GM13976 (cell line): ENCODE data around the gene MINDY4B.
A peak's percentile ranks its signal among the peaks of the same experiment; 100 is the strongest.

Experiments used
- DNase-seq: peaks from one replicate; pipeline ENCODE4 v3.0.0; 2012; ENCODE audit warnings: low spot score
- CTCF ChIP-seq: IDR thresholded peaks from 2 replicates; pipeline ENCODE4 v1.5.1; 2012; ENCODE audit warnings: borderline replicate concordance, mild to moderate bottlenecking; ENCODE audit not compliant: insufficient read depth; ENCODE audit errors: extremely low read depth, missing control alignments, control extremely low read depth
- in situ Hi-C: fragments of 300-500 bp; cut with MboI; formaldehyde crosslinking; loops from one replicate; pipeline ENCODE4 v1.12.0; 2022; ENCODE audit warnings: low sequenced_read_pairs, mixed read lengths, inconsistent platforms; ENCODE audit not compliant: unreplicated experiment

Gene MINDY4B

DNA sequence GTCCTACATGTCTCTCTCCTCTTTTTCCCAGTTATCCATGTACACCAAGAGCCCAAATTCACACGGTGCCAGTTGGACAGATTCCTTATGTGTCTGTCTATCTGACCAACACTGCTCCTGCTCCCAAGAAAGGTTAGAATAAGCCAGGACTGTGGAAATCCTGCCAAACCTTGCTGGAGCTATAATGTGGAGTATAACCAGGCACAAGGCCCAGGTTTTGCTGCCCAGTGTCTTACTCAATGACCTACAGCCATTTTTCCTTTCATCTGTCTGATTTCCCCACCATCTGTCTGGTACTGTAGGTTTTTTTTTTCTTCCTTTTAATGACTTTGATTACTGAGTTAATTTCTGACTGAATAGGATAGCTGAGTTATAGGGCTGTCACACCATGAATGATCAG is 26.5 kb upstream of the MINDY4B start:
- in situ Hi-C loops = no loop called here
- no peak for TF ChIP-seq CTCF
- DNase-seq = no peak

- no peak for TF ChIP-seq CTCF
- in situ Hi-C loops = no loop called here
- no peak for DNase-seq
These were observed 25.6 kb upstream of the MINDY4B start for GRCh38 chr3:150930839-150931238.

DNA sequence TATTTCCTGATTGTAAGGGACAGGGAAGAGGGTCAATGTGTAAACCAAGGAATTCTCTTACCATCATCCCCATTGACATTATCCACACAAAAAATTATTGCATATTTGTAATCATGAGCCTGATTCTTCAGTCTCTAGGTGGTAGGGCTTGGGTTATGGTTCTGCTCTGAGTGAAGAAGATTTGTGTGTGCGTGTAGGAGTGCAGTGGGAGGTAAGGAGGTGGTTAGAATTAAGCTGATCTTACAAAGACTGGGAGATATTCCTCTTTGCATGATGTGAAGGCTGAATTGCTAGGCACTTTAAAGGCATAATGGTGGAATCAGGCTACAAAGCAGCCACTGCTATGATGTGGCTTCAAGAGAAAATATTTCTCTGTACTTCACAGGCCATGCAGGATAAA is 23.0 kb upstream of the MINDY4B start:
- no peak for DNase-seq
- in situ Hi-C loops = no loop called here
- TF ChIP-seq CTCF = no peak

- TF ChIP-seq CTCF = no peak
- in situ Hi-C loops = no loop called here
- DNase-seq = no peak
These were observed 21.1 kb upstream of the MINDY4B start for GRCh38 chr3:150926328-150926727.

GRCh38 chr3:150925751-150926201 is 20.5 kb upstream of the MINDY4B start:
- DNase-seq = peak; percentile 69
- in situ Hi-C loops = no loop called here
- TF ChIP-seq CTCF = peak; percentile 77

GRCh38 chr3:150922611-150923010 is 17.4 kb upstream of the MINDY4B start:
- TF ChIP-seq CTCF = no peak
- in situ Hi-C loops = no loop called here
- DNase-seq = no peak

GRCh38 chr3:150921209-150921608 is 16.0 kb upstream of the MINDY4B start:
- TF ChIP-seq CTCF = no peak
- in situ Hi-C loops = no loop called here
- DNase-seq = no peak
